DLD1 (cell line): Measurements from ENCODE around the gene ALOX12.
"Not testable (repeated sequence)": the region's sequence is repeated elsewhere in the genome, so short reads cannot be mapped to it uniquely, and the experiment has no call there.

Source experiments
- in situ Hi-C: cut with HindIII; loops from 2 replicates; pipeline ENCODE4 v1.10.0; 2017; ENCODE audit warnings: low sequenced_read_pairs

The ALOX12 gene

GRCh38 chr17:7043182-7043496 lies 47.3 kb downstream of the ALOX12 start:
- in situ Hi-C loops, result no loop called here

- in situ Hi-C loops, result no loop called here
Measured at GRCh38 chr17:7043497-7044198, 47.8 kb downstream of the ALOX12 start, which contains the start of gene SLC16A11. SLC16A11 (minus strand) TSS chr17:7044092; CDS start chr17:7043513, 579 bp downstream.

DNA sequence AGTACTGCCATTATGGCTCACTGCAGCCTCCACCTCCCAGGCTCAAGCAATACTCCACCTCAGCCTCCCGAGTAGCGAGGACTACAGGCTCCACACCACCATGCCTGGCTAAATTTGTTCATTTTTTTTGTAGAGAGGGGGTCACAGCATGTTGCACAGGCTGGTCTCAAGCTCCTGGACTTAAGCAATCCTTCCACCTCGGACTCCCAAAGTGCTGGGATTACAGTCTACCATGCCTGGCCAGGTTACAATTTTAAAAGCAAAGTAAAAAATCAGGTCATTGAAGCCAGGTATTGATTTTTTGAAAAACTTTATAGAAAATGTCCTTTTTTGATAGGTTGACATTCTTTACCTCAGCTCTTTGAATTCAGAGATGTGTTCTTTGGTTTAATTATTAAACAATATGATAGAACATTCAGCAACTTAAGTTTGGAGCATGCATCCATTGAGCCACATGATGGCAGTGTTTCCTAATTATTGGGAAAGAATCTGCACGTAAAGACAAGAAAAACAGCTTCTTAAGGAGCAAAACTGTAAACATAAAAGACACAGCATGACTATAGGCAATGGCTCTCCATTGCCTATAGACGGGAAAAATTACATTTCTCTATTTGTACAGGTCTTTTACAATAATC lies 49.8 kb downstream of the ALOX12 start:
- in situ Hi-C loops, result no loop called here

DNA sequence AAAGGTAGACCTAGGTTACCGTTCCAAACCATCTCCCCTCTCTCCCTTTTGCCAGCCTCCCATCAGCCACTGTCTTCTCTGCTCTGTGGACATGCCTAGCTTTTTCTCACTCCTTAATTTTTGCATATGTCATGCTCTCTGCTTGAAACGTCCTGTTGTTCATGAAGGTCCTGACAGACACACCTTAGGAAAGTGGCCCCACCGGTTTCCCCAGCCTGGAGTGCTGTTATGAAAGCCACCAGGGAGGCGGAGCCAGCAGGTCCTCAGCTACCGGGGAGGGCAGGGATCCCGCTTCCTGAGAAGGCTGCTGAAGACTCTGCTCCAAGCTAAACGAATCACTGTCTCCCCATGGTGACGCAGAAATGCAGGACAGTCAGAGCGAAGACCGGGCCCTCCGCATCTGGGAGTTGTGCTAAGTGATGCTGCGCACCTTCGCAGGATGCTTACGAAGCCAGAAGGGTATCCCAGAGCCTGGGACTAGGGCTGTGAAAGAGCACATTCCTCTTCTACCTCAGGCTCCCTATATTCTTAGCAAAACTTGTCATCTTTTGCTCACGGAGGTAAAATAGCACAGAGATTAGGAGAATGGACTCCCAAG lies 50.4 kb downstream of the ALOX12 start:
- in situ Hi-C loops, result no loop called here

- in situ Hi-C loops, result not testable (repeated sequence)
Measured at GRCh38 chr17:7046725-7047397, 51.0 kb downstream of the ALOX12 start.

GRCh38 chr17:7047566-7047965 lies 51.7 kb downstream of the ALOX12 start:
- in situ Hi-C loops, result no loop called here

- in situ Hi-C loops, result no loop called here
Measured at GRCh38 chr17:7048968-7049367, 53.1 kb downstream of the ALOX12 start.

DNA sequence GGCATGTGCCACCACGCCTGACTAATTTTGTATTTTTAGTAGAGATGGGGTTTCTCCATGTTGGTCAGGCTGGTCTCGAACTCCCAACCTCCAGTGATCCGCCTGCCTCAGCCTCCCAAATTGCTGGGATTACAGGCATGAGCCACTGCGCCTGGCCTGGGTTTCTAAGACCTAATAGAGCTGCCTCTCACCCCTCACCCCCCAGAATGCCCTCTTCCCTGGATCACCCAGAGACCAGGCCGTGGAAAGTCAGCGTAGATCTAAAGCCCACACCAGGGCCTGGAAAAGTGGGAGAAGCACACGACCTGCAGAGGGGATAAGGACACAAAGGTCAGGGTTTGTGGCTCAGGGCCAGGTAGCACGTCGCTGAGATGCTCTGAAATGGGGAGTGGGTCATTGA lies 54.7 kb downstream of the ALOX12 start:
- in situ Hi-C loops, result not testable (repeated sequence)

DNA sequence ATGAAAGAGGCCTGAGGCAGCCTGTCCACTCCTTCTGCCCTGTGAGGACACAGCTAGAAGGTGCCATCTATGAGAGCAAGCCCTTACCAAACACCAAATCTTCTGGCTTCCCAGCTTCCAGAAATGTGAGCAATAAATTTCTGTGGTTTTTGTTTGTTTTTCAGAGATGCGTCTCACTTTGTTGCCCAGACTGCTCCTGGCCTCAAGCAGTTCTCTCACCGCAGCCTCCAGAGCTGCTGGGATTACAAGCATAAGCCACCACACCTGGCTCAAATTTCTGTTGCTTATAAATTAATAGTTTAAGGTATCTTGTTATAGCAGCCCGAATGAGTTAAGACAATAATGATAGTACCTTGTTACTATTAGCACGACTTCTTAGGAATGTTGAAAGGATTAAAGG lies 60.5 kb downstream of the ALOX12 start:
- in situ Hi-C loops, result no loop called here

GRCh38 chr17:7058831-7059447 lies 63.1 kb downstream of the ALOX12 start:
- in situ Hi-C loops, result no loop called here
